K562 (cell line): ENCODE results near the gene P3H1.

Source experiments
- ELK1 ChIP-seq: sonication (generic); formaldehyde crosslinking; IDR thresholded peaks from 2 replicates; pipeline ENCODE4 v1.8.1; 2022; ENCODE audit warnings: missing genetic modification reagents
- TF ChIP-seq, protein P1 (sequence below): fragments of 200-600 bp; sonication (generic); IDR thresholded peaks from one replicate; pipeline ENCODE4 v1.6.1; 2012; ENCODE audit warnings: mild to moderate bottlenecking, low read depth, low read length, inconsistent platforms

GRCh38 chr1:42774928-42775526 lies 8.2 kb upstream of the P3H1 start:
- TF ChIP-seq ELK1 (CRISPR knock-in tag), result no peak
- TF ChIP-seq, protein P1, sequence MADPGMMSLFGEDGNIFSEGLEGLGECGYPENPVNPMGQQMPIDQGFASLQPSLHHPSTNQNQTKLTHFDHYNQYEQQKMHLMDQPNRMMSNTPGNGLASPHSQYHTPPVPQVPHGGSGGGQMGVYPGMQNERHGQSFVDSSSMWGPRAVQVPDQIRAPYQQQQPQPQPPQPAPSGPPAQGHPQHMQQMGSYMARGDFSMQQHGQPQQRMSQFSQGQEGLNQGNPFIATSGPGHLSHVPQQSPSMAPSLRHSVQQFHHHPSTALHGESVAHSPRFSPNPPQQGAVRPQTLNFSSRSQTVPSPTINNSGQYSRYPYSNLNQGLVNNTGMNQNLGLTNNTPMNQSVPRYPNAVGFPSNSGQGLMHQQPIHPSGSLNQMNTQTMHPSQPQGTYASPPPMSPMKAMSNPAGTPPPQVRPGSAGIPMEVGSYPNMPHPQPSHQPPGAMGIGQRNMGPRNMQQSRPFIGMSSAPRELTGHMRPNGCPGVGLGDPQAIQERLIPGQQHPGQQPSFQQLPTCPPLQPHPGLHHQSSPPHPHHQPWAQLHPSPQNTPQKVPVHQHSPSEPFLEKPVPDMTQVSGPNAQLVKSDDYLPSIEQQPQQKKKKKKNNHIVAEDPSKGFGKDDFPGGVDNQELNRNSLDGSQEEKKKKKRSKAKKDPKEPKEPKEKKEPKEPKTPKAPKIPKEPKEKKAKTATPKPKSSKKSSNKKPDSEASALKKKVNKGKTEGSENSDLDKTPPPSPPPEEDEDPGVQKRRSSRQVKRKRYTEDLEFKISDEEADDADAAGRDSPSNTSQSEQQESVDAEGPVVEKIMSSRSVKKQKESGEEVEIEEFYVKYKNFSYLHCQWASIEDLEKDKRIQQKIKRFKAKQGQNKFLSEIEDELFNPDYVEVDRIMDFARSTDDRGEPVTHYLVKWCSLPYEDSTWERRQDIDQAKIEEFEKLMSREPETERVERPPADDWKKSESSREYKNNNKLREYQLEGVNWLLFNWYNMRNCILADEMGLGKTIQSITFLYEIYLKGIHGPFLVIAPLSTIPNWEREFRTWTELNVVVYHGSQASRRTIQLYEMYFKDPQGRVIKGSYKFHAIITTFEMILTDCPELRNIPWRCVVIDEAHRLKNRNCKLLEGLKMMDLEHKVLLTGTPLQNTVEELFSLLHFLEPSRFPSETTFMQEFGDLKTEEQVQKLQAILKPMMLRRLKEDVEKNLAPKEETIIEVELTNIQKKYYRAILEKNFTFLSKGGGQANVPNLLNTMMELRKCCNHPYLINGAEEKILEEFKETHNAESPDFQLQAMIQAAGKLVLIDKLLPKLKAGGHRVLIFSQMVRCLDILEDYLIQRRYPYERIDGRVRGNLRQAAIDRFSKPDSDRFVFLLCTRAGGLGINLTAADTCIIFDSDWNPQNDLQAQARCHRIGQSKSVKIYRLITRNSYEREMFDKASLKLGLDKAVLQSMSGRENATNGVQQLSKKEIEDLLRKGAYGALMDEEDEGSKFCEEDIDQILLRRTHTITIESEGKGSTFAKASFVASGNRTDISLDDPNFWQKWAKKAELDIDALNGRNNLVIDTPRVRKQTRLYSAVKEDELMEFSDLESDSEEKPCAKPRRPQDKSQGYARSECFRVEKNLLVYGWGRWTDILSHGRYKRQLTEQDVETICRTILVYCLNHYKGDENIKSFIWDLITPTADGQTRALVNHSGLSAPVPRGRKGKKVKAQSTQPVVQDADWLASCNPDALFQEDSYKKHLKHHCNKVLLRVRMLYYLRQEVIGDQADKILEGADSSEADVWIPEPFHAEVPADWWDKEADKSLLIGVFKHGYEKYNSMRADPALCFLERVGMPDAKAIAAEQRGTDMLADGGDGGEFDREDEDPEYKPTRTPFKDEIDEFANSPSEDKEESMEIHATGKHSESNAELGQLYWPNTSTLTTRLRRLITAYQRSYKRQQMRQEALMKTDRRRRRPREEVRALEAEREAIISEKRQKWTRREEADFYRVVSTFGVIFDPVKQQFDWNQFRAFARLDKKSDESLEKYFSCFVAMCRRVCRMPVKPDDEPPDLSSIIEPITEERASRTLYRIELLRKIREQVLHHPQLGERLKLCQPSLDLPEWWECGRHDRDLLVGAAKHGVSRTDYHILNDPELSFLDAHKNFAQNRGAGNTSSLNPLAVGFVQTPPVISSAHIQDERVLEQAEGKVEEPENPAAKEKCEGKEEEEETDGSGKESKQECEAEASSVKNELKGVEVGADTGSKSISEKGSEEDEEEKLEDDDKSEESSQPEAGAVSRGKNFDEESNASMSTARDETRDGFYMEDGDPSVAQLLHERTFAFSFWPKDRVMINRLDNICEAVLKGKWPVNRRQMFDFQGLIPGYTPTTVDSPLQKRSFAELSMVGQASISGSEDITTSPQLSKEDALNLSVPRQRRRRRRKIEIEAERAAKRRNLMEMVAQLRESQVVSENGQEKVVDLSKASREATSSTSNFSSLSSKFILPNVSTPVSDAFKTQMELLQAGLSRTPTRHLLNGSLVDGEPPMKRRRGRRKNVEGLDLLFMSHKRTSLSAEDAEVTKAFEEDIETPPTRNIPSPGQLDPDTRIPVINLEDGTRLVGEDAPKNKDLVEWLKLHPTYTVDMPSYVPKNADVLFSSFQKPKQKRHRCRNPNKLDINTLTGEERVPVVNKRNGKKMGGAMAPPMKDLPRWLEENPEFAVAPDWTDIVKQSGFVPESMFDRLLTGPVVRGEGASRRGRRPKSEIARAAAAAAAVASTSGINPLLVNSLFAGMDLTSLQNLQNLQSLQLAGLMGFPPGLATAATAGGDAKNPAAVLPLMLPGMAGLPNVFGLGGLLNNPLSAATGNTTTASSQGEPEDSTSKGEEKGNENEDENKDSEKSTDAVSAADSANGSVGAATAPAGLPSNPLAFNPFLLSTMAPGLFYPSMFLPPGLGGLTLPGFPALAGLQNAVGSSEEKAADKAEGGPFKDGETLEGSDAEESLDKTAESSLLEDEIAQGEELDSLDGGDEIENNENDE, result no peak
